ENCODE results near the gene ATRNL1. TPM values are rescaled to one million over a fixed set of nuclear protein-coding genes. Genes with fewer than 3 reads are reported as not detected.
"Not testable (repeated sequence)": the region's sequence is repeated elsewhere in the genome, so short reads cannot be mapped to it uniquely, and the experiment has no call there.

ATRNL1 gene
- total RNA-seq, 2 donors from 2014 or later = 5.1 to 22.9 TPM

DNA sequence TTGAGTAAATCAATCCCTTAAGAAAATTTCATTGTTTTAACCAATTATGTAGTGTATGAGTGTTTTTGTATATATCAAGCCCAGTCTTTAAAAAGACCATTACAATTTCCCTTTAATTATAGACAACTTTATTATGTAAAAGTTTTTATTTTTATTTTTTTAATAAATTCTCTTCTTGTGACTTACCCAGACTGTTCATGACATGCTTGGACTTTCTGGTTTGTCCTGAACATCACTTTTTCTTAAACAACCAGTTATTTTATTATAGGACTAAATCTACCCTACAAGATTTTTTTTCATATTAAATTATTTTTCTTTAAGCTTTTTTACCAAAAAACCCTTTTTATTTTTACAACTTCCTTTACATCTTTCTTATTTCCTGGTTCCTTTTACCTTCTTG is 410.4 kb downstream of the ATRNL1 start:
- DNase-seq (ENCODE audit: low spot score) = no peak
- intact Hi-C loops (cut with DNase I) = no loop called here
- Histone ChIP-seq H3K36me3 (no peaks in the 10 kb centered on the region), H3K4me3 (no peak overlapping the region), H3K27ac (no peak overlapping the region), H3K9me3 (no peaks in the 10 kb centered on the region), H3K27me3 (replicated peaks; ENCODE audit: insufficient read depth) (no peaks in the 10 kb centered on the region), H3K4me1 (replicated peaks) (no peaks in the 10 kb centered on the region)
- TF ChIP-seq, protein P1, sequence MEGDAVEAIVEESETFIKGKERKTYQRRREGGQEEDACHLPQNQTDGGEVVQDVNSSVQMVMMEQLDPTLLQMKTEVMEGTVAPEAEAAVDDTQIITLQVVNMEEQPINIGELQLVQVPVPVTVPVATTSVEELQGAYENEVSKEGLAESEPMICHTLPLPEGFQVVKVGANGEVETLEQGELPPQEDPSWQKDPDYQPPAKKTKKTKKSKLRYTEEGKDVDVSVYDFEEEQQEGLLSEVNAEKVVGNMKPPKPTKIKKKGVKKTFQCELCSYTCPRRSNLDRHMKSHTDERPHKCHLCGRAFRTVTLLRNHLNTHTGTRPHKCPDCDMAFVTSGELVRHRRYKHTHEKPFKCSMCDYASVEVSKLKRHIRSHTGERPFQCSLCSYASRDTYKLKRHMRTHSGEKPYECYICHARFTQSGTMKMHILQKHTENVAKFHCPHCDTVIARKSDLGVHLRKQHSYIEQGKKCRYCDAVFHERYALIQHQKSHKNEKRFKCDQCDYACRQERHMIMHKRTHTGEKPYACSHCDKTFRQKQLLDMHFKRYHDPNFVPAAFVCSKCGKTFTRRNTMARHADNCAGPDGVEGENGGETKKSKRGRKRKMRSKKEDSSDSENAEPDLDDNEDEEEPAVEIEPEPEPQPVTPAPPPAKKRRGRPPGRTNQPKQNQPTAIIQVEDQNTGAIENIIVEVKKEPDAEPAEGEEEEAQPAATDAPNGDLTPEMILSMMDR (IDR thresholded peaks at IDR 0.05) = no peak
- TF ChIP-seq POLR2AphosphoS5 (IDR thresholded peaks at IDR 0.05) (no peak), POLR2A (IDR thresholded peaks at IDR 0.05) (no peak)

DNA sequence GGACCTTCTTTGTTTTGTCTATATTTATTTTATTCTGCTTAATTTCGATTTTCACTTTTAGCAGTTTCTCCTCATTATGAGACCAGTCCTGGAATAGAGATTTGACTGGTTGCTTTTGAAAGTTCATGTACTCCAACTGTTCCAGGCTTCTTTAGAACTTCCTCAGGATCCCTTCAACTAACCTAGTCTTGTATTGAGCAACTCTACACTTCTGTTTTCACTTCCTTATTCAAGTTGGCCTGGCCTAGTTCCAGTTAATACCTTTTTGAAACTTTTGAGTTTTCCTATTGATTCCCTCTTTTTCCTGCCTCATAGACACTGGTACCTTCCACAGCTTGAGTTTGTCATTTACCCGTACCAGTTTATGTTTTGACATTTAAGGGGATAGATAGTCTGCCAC is 421.7 kb downstream of the ATRNL1 start:
- intact Hi-C loops (cut with DNase I) = no loop called here
- no peak overlapping the region for H3K4me3 ChIP-seq
- TF ChIP-seq POLR2AphosphoS5 (IDR thresholded peaks at IDR 0.05) (no peak), POLR2A (IDR thresholded peaks at IDR 0.05) (no peak)
- TF ChIP-seq, protein P1 (IDR thresholded peaks at IDR 0.05) = no peak
- H3K4me1 ChIP-seq (replicated peaks) = no peaks in the 10 kb centered on the region
- H3K27ac ChIP-seq = no peak overlapping the region
- 95% methylated on average over 2 of the region's 2 CpGs for whole genome bisulfite sequencing
- H3K27me3 ChIP-seq (replicated peaks; ENCODE audit: insufficient read depth) = no peaks in the 10 kb centered on the region
- no peaks in the 10 kb centered on the region for H3K9me3 ChIP-seq
- no peaks in the 10 kb centered on the region for H3K36me3 ChIP-seq
- DNase-seq (ENCODE audit: low spot score) = no peak

DNA sequence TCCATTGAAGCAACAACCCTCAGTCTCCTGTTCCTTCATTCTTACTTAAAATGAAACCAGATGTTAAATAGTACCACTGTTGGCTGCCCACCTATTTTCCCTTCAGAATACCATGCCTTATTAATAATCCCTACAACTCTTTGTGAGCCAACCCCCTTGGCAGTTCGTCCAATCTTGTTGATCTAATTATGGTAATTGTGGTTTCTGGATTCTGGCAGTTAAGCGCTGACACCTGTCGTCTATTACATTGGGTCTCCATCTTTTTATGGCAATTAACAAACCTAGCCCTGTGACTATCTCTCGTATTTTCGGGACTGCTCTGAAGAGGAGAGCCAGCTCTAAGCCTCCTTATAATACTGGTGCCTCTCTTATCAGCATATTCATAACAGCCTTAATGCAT is 432.0 kb downstream of the ATRNL1 start:
- Histone ChIP-seq H3K4me1 (replicated peaks) (no peaks in the 10 kb centered on the region), H3K27ac (no peak overlapping the region), H3K27me3 (replicated peaks; ENCODE audit: insufficient read depth) (no peaks in the 10 kb centered on the region), H3K4me3 (no peak overlapping the region), H3K9me3 (no peaks in the 10 kb centered on the region), H3K36me3 (no peaks in the 10 kb centered on the region)
- intact Hi-C loops (cut with DNase I) = no loop called here
- no peak for DNase-seq (ENCODE audit: low spot score)
- TF ChIP-seq POLR2AphosphoS5 (IDR thresholded peaks at IDR 0.05) = no peak
- TF ChIP-seq, protein P1 (IDR thresholded peaks at IDR 0.05) = no peak
- no peak for TF ChIP-seq POLR2A (IDR thresholded peaks at IDR 0.05)
- 93% methylated on average over 5 of the region's 5 CpGs for WGBS

DNA sequence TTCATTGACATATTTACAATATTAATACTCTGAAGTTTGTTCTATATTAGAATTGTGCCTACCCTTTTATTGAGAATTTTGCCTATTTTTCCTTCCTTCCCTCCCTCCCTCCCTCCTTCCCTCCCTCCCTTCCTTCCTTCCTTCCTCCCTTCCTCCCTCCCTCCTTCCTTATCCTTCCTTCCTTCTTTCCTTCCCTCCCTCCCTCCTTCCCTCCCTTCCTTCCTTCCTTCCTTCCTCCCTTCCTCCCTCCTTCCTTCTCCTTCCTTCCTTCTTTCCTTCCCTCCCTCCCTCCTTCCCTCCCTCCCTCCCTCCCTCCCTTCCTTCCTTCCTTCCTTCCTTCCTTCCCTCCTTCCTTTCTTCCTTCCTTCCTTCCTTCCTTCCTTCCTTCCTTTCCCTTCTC is 434.5 kb downstream of the ATRNL1 start:
- DNase-seq (ENCODE audit: low spot score); intact Hi-C loops (cut with DNase I); H3K27ac ChIP-seq; H3K9me3 ChIP-seq; H3K27me3 ChIP-seq (replicated peaks; ENCODE audit: insufficient read depth); H3K4me3 ChIP-seq; H3K4me1 ChIP-seq (replicated peaks); H3K36me3 ChIP-seq: not testable (repeated sequence)

DNA sequence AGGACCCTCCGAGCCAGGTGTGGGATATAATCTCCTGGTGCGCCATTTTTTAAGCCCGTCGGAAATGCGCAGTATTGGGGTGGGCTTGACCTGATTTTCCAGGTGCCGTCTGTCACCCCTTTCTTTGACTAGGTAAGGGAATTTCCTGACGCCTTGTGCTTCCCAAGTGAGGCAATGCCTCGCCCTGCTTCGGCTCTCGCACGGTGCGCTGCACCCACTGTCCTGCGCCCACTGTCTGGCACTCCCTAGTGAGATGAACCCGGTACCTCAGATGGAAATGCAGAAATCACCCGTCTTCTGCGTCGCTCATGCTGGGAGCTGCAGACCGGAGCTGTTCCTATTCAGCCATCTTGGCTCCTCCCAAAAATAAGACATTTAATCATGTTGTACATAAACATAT is 443.2 kb downstream of the ATRNL1 start:
- H3K4me1 ChIP-seq (replicated peaks); intact Hi-C loops (cut with DNase I); H3K9me3 ChIP-seq; H3K36me3 ChIP-seq; H3K27me3 ChIP-seq (replicated peaks; ENCODE audit: insufficient read depth); H3K4me3 ChIP-seq; H3K27ac ChIP-seq; DNase-seq (ENCODE audit: low spot score): not testable (repeated sequence)
- 95% methylated on average over 18 of the region's 18 CpGs for WGBS

DNA sequence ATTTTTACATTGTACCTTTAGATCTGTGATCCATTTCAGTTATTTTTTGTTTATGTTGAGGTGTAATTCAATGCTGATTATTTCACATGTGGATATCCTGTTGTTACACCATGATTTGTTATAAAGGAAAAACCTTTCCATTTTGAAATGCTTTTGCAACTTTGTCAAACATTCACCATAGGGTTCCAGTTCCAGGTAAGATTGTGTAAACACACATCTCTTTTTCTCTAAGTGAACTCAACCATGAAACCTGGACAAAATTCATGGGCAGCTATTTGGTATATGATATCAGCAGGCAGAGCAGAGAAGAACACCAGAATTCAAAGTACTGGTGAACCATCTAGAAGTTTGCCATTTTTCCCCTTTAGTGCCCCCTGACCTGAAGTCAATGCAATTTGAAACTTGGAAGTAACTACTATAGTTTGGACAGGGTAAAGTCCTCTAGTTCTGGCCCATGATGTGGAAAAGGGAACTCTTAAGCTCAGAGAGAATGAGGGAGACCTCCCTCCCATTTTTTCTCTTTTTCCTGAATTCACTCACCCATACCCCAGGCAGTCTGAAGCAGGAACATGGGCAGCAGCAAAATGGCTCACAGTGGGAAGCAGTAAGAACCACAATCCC is 446.1 kb downstream of the ATRNL1 start:
- TF ChIP-seq POLR2A (IDR thresholded peaks at IDR 0.05) = no peak
- no peak for TF ChIP-seq POLR2AphosphoS5 (IDR thresholded peaks at IDR 0.05)
- TF ChIP-seq, protein P1 (IDR thresholded peaks at IDR 0.05) = no peak
- H3K4me1 ChIP-seq (replicated peaks) = no peaks in the 10 kb centered on the region
- intact Hi-C loops (cut with DNase I) = no loop called here
- H3K9me3 ChIP-seq = no peaks in the 10 kb centered on the region
- no peak overlapping the region for H3K27ac ChIP-seq
- no peak overlapping the region for H3K4me3 ChIP-seq
- no peaks in the 10 kb centered on the region for H3K27me3 ChIP-seq (replicated peaks; ENCODE audit: insufficient read depth)
- H3K36me3 ChIP-seq = no peaks in the 10 kb centered on the region
- no peak for DNase-seq (ENCODE audit: low spot score)

All from prostate gland (tissue), 2 donors.